ENCODE data around the gene MOCS3.

Gene MOCS3

DNA sequence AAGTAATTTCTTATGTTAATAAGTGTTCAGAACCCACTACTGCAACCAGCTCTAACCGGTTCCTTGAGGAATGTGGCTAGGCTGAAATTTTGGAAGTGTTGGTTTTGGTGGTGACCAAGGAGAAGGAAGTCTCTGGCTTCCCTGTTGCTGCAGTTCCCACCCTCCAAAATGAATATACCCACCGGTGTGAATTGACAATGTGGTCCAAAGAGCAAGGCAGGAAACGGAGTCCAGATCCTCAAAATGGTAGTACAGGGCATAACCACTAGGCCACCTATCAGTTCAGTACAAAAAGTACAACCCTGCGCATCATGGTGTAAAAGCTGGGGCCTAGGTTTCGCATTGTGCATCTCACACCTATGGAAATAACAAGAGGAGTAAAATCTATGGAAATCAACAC is 30.1 kb upstream of the MOCS3 start:
- no peak for TF ChIP-seq ZNF274 (IDR thresholded peaks at IDR 0.05; ENCODE audit: low read depth, low read length)
- peak overlapping the region; percentile 99 for H3K4me3 ChIP-seq (ENCODE audit: low read length)

DNA sequence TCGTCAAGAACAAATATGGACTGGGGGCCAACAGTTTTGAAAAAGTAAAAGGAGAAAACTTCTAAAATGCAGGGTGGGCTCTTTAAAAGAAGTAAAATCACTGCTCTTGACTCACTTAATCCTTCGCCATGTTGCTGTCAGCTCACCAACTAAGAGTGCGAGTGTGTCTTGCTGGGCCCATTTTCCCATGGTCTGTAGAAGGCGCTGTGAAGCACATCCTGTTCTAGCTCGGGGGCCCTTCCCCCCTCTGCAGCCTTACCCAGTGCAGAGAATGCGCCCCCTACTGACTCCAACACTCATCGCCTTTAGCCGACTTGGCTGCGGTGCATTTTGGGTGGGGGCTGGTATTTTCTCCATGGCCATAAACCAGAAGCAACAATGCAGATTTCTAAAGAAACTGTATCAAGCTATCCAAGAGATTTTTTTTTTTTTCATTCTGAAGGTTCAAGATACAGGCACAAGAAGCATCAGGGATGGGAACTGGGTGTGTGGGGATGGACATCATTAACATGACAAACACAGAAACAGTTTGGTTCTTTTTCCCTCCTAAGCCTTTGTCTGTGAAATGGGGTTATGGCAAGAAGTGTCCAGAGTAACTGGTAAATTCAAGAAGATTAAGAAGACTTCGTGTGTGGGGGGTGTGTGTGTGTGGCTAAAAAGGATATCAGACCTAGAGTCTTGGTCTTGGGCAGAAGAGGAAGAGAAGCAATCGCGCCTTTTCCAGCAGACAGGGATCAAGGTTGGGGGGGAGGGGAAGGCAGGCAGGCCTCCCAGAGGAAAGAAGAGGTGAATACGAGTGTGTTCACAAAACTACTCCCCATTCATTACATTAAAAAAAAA is 29.1 kb upstream of the MOCS3 start:
- no peak for TF ChIP-seq ZNF274 (IDR thresholded peaks at IDR 0.05; ENCODE audit: low read depth, low read length)

DNA sequence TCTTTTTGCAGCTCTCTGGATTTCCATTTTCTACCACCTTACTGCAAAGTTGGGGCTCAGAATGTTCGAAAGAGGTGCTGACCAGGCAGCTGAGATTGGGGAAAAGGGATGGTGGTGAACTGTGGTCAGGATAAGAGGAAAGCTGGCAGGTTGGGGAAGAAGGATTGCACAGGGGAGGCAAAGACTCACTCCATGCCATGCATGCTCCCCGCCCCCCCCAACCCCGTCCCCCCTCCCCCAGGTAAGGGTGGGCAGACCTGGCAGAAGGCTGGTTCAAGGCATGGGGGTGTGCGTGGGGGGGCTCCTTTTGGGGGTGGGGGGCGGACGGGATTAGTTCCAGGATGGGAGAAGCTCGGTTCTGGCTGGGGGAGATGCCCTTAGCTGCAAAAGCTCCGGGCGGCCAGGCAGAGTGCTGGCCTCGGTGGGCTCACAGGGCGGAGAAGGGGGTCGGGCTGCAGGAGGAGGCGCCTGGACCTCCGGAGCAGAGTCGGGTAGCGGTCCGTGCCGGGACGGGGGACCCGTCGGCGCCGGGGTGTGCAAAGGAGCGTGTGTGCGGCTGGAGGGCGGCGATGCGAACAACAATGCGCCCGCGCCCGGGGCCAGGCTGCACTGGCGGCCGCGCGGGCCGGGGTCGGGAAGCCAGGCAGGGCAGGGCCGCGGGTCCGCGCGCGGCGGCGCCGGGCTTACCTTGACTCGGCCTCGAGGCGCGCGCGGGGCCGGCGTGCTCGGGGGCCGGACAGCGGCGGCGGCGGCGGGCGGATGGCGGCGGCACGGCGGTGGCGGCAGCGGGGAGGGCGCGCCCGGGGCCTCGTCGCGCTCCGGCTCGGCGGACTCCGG is 28.3 kb upstream of the MOCS3 start:
- TF ChIP-seq ZNF274 (IDR thresholded peaks at IDR 0.05; ENCODE audit: low read depth, low read length): no peak
- peak overlapping the region; percentile 99 for H3K4me3 ChIP-seq (ENCODE audit: low read length)

More for the DNA sequence above, 29.1 kb upstream of the MOCS3 start:
- H3K4me3 ChIP-seq (ENCODE audit: low read length): peak overlapping the region; percentile 99

DNA sequence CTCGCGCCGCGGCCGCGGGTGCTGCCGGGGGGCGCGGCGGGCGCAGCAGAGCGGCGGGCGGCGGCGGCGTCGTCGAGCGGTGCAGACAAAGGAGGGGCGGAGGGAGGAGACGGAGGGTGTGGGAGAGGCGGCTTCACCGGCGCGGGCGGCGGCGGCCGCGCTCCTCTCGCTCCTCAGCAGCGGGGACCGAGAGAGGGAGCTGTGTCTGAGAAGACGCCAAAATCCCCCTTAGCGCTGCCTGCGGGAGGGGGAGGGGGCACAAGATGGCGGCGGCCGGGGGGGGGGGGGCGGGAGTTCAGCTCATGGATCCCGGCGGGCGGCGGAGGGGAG is 27.7 kb upstream of the MOCS3 start:
- H3K4me3 ChIP-seq (ENCODE audit: low read length): peak overlapping the region; percentile 43; the same call in 1 of the 2 replicates
- TF ChIP-seq ZNF274 (IDR thresholded peaks at IDR 0.05; ENCODE audit: low read depth, low read length): no peak

DNA sequence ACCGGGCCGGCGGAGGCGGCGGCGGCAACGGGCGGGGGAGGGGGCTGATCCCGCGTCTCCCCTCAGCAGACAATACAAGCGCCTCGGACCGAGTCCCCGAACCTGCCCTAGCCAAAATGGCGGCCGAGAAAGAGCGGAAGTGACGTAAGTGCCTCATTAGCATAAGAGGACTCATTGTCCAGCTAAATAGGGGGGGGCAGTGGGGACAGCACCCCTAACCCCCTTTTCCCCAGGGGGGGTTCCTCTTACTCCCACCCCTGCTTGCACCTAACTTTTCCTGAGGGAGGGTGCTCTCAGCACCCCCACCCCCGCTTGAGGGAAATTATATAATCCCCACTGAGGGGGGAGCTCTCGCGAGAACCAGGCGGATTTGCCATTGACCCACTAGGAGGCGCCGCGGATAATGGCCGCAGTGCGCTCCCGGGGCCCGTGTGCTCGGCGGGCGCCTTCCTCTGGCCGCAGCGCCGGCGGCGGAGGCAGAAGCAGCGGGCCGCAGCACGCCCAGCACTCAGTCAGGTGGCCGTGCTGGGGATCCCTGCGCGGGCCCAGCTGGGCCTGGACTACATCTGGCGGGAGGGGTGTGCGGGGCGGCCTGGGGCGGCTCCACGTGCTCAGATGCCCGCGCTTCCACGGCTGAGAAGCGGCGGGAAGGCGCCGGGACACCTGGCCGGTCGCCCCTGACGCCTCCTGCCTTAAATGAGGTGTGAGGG is 27.2 kb upstream of the MOCS3 start, which contains the start of gene ADNP:
ADNP (minus strand) TSS at position 132 of the 710 bp plus-strand sequence. CDS start 27,441 bp downstream, outside the sequence.
- no peak for TF ChIP-seq ZNF274 (IDR thresholded peaks at IDR 0.05; ENCODE audit: low read depth, low read length)
- H3K4me3 ChIP-seq (ENCODE audit: low read length): peak within 1 kb of the TSS; percentile 99

DNA sequence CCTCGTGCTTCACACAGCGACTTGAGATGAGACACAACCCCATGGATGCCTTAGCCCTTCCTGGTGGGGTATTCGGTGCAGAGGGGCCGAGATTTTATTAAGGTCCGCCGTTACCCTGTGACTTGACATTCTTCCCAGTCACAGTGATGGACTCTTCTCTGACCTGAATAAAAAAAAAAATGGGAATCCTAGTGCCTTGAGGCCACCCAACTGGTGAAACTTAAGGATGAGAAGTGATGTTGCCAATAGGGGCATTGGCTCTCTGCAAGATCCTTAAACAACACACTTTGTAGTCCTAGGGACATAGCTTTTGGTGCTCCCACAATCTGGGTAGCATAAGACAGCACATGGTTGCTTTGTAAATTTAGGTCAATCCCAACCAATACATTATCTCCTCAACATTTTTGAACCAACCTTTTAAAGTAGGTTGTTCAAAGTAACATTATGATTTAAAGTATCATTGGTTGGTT is 26.6 kb upstream of the MOCS3 start:
- no peak for TF ChIP-seq ZNF274 (IDR thresholded peaks at IDR 0.05; ENCODE audit: low read depth, low read length)
- H3K4me3 ChIP-seq (ENCODE audit: low read length): peak overlapping the region; percentile 19; the same call in 1 of the 2 replicates

DNA sequence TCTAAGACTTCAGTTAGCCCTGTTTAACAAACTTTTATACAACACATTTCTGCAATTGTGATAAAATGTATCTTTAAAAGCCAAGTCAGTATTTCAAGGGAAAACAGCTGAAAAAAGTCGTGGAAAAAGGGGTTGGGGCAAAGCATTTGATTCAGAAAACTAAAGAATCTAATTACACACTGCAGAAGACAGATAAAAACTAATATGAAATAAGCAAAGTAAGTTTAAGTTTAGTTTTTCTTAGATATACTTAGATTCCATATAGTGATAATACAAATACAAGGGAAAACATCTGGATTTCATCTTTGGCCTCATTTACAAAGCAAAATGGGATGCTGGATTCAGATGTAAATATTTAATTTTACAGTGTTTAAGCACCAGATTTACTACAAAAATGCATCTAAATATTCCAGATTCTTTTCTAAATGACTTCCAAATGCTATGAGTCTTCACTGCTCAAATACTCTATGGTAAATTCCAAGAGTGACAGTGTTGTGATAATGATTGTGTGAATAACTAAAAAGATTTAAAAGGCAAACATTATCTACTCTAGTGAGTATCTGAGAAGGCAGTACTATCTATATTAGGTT is 25.8 kb upstream of the MOCS3 start:
- no peak overlapping the region for H3K4me3 ChIP-seq (ENCODE audit: low read length)
- no peak for TF ChIP-seq ZNF274 (IDR thresholded peaks at IDR 0.05; ENCODE audit: low read depth, low read length)

DNA sequence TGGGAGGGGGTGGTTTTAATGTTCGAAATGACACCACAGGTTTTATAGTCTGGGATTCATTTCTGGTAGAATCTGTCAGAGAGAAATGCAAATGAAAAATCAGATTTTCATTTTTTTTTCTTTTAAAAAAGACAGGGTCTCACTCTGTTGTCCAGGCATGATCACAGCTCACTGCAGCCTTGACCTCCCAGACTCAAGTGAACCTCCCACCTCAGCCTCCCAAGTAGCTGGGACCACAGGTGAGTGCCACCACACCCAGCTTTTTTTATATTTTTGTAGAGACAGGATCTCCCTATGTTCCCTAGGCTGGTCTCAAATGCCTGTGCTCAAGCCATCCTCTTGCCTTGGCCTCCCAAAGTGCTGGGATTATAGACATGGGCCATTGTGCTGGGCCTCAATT is 25.0 kb upstream of the MOCS3 start:
- no peak for TF ChIP-seq ZNF274 (IDR thresholded peaks at IDR 0.05; ENCODE audit: low read depth, low read length)
- H3K4me3 ChIP-seq (ENCODE audit: low read length): no peak overlapping the region

DNA sequence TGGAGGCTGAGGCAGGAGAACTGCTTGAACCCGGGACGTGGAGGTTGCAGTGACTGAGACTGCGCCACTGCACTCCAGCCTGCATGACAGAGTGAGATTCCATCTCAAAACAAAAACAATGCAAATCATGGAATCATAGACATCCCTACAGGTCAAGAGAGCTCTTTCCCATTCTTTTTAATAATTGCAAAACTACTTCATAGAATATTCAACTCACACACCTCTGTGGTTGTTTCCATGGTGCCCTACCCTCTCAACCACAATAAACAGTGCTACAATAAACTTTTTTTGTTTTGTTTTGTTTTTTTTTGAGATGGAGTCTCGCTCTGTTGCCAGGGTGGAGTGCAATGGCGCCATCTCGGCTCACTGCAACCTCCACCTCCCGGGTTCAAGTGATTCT is 15.5 kb upstream of the MOCS3 start:
- TF ChIP-seq ZNF274 (IDR thresholded peaks at IDR 0.05; ENCODE audit: low read depth, low read length): no peak
- no peak overlapping the region for H3K4me3 ChIP-seq (ENCODE audit: low read length)

DNA sequence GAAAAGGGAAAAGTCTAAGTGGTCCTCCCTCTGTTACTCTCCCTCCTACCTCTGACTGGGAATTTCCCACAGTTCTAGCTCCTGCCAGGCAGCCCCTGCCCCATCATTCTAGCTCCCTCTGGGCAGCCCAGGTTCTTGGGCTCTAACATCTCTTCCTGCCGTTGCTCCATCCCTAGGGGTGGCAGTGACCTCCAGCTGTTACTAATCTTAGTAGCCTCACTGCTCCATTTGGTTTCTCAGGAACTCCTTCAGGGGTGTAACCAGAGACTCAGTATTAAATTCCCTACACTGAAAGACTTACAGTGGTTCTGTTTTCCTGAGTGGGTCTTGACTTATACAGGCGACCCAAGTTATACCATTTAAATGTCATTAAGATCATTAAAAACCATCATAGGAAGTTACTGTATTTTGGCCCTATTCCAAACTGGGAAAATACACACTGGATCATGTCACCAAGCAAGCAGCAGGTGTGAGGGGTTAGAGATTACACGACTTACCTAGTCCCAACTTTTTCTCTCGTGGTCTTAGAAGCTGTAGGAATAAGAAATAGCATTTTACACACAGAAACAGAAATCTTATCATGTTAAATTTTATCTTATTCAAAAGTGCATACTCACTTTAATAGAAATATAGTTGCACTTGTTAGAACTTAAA is 10.4 kb upstream of the MOCS3 start:
- no peak for TF ChIP-seq ZNF274 (IDR thresholded peaks at IDR 0.05; ENCODE audit: low read depth, low read length)
- H3K4me3 ChIP-seq (ENCODE audit: low read length): no peak overlapping the region

DNA sequence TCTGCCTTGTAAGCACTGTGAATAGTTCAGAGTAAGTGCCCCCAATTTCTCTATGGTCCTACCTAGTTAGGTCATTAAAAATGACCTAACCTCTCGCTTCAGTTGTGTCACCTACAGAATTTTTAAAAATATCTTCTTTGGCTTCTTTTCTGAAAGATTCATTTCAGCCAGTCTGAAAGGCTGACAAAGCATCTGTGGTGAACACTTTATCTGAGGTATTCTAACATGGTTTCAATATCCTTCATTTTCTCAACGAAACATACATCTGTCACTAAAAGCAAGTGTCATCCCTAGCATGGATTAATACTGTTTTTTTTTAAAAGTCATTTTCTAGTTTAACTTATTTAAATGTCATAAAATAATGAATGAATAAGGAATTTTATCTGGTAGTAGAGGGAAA is 5.4 kb upstream of the MOCS3 start:
- no peak for TF ChIP-seq ZNF274 (IDR thresholded peaks at IDR 0.05; ENCODE audit: low read depth, low read length)
- no peak overlapping the region for H3K4me3 ChIP-seq (ENCODE audit: low read length)

DNA sequence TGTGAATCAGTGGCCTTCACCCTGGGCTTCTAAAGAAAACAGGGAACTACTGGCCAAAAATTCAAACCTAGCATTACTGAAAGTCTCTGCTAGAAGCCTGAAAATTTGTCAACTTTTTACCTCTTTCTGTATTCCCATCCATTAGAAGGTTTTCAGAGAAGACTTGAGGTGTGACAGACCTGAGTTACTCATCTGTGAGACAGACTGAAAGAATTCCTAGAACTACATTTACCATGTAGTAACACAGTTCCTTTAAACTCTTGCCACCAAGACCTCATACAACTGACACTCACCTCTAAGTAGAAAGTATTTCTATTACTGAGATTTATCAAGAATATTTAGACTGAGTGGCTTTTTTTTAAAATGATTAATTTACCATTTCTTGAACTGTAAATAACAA is 4.8 kb upstream of the MOCS3 start:
- TF ChIP-seq ZNF274 (IDR thresholded peaks at IDR 0.05; ENCODE audit: low read depth, low read length): no peak
- no peak overlapping the region for H3K4me3 ChIP-seq (ENCODE audit: low read length)

DNA sequence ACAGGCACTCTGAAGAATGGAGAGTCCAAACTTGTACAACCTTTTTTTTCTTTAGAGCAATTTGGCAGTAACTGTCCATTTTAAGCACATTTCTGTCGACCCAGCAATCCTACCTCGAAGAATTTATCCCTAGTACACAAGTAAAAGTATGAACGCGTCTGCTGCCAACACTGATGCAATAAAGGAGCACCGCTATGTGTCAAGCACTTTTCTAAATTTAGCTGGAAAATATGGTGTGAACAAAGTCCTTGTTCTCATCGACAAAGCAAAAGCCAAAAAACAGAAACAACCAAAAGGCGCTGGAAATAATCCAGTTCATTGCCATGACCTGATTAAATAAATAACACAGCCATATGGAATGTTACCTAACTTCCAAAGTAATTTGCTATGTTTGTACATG is 1.3 kb upstream of the MOCS3 start:
- no peak for TF ChIP-seq ZNF274 (IDR thresholded peaks at IDR 0.05; ENCODE audit: low read depth, low read length)
- H3K4me3 ChIP-seq (ENCODE audit: low read length): peak overlapping the region; percentile 91
